Stimulated activated CD4-positive, alpha-beta T cell treated with anti-CD3 and anti-CD28 coated beads, Interleukin-1b, Interleukin-23, amount 100 ng/mL, for 1 hour (primary cell): Measurements from ENCODE around the gene ADGRD1.
"Not testable (repeated sequence)": the region's sequence is repeated elsewhere in the genome, so short reads cannot be mapped to it uniquely, and the experiment has no call there.

ENCODE experiments used
- DNase-seq, 2 donors: peaks; one replicate each; pipeline ENCODE4 v3.0.0-alpha.2; 2020; ENCODE audit warnings: low read depth in 2 of 2

ADGRD1 gene

GRCh38 chr12:130953771-130954543, at the start of gene ADGRD1:
Gene ADGRD1, plus strand, starts transcription at chr12:130953907. Its CDS starts 559 bp downstream, at chr12:130954466.
- no peak for DNase-seq

DNA sequence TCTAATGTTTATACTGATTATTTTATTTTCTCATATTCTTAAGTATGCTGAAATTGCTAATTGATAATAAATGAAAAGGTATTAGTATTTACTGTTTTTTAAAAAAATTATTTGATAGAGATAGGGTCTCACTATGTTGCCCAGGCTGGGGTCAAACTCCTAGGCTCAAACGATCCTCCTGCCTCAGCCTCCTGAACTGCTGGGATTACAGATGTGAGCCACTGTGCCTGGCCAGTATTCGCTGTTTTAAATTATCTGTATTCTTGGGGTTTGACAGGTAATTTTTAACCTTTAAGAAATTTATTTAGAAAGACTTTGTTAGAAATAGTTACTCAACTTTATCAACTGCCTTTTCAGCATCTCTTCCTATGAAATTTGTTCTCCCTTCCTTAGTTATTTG, 49.6 kb upstream of the ADGRD1 start:
- no peak for DNase-seq

DNA sequence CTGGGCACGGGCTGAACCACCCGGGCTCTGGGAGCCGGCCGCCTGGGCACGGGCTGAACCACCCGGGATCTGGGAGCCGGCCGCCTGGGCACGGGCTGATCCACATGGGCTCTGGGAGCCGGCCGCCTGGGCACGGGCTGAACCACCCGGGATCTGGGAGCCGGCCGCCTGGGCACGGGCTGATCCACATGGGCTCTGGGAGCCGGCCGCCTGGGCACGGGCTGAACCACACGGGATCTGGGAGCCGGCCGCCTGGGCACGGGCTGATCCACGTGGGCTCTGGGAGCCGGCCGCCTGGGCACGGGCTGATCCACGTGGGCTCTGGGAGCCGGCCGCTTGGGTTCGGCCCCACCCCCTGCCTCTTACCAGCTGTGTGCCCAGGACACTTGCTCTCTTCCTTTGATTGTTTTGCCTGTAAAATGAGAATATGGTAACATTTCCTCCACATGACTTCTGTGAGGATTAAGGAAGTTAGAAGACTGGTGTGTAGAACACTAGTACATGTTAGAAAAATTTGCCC, 48.7 kb upstream of the ADGRD1 start:
- not testable (repeated sequence) for DNase-seq

DNA sequence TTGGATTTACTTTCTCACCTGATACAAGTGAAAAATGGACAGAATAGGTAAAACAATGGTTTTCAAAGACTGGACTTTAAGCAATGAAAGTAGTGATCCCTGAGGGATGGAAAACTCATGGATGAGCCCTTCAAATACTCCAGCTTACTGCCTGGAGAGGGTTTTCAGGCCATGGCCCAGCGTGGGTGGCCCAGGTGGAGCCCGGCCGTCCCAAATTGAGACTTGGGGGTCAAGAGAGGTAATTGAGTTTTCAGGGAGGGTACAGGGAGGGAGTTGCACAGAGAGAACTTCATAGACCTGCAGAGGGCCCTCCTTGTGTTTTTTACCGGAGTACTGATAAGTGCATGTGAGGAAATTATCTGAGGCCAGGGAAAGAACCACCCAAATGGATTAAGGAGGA, 44.6 kb upstream of the ADGRD1 start:
- no peak for DNase-seq

DNA sequence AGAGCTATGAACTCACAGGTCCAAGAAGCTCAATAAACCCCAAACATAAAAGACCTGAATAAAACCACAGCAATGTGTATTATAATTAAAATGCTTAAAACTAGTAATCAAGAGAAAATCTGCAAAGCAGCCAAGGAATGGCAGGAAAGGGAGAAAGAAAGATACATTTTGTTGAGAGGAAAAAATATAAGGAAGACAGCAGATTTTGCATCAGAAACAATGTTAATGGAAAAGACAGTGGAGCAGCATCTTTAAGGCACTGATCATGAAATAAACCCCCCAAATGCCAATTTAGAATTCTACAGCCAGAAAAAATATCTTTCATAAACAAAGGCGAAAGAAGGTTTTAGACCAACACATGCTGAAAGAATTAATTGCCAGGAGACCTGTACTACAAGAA, 42.5 kb upstream of the ADGRD1 start:
- no peak for DNase-seq

- no peak for DNase-seq
Observed at GRCh38 chr12:130911933-130912332, 41.8 kb upstream of the ADGRD1 start.

DNA sequence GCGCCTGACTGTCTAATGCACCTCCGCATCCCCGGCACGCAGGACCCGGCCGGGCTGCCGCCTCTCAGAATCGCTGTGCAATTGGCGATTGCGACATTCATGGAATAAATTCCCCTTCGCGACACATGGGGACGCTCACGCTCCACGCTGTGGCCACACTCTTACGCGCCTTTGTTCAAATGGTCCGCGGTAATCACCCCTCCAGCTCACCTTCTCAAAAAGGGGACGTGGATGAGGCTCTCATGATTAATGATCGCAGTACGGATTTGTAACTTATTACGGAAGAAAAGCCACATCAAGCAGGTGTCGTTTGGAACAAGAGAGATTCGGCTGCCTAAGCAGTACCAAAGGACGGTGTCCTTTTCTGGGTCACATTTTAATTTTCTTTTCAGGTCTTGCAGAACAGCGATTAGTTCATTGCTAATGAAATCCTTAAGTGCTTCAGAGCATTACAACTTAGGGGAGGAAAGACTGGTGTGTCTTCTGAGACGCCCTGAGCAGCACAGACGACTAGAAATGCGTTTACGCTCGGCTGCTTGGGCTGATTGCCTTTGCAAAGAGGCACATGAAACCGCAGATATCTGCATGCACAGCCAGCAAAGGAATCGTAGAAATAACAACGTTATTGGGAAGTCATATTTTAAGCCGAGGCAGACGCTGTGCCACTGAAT, 37.3 kb upstream of the ADGRD1 start:
- DNase-seq = no peak

- no peak for DNase-seq
Observed at GRCh38 chr12:130917607-130918006, 36.1 kb upstream of the ADGRD1 start.

GRCh38 chr12:130919086-130919485, 34.6 kb upstream of the ADGRD1 start:
- DNase-seq = no peak

GRCh38 chr12:130920119-130920703, 33.5 kb upstream of the ADGRD1 start:
- no peak for DNase-seq

- no peak for DNase-seq
Observed at GRCh38 chr12:130920723-130921381, 32.9 kb upstream of the ADGRD1 start.

DNA sequence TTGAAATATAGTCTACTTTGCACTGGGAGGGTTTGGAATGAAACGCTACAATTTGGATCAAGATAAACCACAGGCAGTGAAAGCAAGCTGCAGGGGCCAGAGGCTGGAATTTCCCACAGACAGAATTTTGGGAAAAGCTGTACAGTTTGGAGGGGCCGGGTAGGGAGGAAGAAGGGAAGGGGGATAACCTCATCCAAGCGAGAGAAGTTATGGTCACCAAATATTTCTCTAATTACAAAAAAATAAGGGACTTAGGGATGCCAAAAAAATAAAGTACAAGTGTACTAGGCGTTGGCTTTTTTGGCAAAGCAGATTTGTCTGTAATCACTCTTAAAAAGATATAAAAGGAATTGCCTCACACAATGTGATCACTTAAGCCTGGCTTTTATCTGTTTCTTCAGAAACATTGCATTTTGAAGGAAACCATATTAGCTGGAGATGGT, 31.2 kb upstream of the ADGRD1 start:
- no peak for DNase-seq

DNA sequence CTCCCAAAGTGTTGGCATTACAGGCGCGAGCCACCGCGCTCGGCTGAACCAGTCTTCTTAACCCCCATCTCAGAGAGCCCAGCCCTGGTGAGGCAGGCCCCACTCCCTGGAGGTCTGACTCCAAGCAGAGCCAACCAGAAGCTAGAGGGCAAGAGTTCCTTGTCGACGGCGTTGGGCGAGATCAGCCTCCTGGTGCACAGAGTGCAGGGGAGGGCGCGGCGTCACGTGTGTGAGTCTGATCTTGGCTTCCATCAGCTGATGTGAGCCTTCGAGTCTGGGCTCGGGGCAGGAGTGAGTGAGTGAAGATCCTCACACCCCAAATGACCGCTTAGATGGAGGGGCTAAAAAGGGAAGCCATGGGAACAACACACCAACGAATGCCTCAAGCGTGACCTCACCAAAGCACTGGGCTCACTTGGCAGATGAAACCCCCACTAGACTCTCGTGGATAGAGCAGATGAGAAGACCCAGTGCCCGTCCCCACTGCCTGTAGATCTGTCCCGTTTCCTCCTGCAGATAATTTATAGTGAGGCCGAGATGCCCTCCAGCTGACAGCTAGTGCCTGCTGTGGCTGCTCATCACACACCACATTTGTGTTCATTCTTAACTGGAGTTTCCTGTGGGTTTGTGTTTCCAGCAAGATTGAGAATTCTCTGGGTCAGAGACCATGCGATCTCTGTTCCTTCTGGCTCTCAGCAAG, 28.6 kb upstream of the ADGRD1 start:
- DNase-seq = no peak

- DNase-seq = no peak
Observed at GRCh38 chr12:130925666-130926015, 28.1 kb upstream of the ADGRD1 start.

- no peak for DNase-seq
Observed at GRCh38 chr12:130929363-130929762, 24.3 kb upstream of the ADGRD1 start.

DNA sequence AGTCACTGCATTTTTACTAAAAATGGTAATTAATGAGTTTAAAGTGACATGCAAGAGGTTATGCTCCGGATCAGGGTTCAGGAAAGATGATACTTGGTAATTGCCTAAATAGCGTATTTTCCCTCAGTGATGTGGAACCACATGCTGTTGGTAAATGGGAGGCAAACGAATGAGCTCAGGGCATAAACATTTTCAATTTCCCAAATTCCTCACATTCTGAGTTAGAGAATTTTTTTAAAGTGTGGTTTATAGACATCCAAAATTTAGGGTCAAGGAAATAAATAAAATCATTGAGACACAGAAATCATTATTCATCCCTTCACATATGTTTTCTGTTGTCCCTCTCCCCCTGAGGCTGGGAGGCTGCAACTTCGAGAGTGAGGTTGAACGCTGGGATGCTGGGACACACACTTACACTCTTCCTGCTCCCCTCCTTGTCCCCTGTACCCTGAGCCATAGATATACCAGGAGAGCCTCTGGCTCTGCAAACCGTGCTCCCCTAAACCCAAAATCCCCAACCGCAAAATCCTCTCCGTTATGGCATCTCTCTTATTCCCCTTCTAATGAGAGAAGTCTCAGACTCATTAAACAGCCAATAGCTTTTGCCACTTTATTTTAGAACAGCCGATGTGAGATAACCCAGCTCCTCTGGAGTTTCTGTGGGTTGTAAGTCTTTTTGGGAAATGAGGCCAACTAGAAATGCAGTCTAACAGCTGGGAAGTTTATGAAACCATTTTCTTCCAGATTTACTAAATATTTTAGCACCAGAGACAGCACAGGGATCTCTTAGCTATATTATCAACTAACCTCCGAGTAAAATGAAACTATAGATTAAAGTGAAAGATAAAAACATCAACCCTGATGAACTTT, 21.4 kb upstream of the ADGRD1 start:
- DNase-seq = no peak

GRCh38 chr12:130933269-130933995, 20.3 kb upstream of the ADGRD1 start:
- DNase-seq = no peak

DNA sequence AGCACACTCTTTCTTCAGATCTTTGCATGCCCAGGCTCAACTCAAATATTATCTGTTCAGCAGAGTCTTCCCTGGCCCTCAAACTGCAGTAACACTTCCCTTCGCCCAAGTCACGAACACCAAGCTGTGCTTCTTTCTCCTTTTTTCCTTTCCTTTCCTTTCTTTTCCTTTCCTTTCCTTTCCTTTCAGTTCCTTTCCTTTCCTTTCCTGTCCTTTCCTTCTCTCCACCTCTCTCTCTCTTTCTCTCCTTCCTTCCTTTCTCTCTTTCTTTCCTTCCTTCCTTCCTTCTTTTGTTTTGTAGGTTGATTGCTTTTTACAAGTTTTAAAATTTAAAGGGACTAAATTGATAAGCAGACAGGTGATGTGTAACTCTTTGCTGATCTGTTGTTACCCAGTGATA, 19.0 kb upstream of the ADGRD1 start:
- no peak for DNase-seq

GRCh38 chr12:130936561-130936960, 17.1 kb upstream of the ADGRD1 start:
- DNase-seq = no peak

- no peak for DNase-seq
Observed at GRCh38 chr12:130937063-130937462, 16.6 kb upstream of the ADGRD1 start.
